Naive thymus-derived CD4-positive, alpha-beta T cell (primary cell): ENCODE data around the gene CCDC97. TPM values are rescaled to one million over a fixed set of nuclear protein-coding genes. Genes with fewer than 3 reads are reported as not detected.

Source experiments
- ATAC-seq: fragments of 150-1000 bp; cut with Tn5 transposase; 2 replicates; pipeline ENCODE4 v1.10.0; 2021; ENCODE audit warnings: mild to moderate bottlenecking, moderate library complexity
- CTCF ChIA-PET: fragments of 350-600 bp; sonication (Branson Sonifier 250); formaldehyde crosslinking; loops from one replicate; lab custom pipeline; 2021; ENCODE audit warnings: antibody characterized with exemption; lab: Charles Lee
- POLR2A ChIA-PET: fragments of 350-600 bp; sonication (Branson Sonifier 250); formaldehyde crosslinking; loops from one replicate; lab custom pipeline; 2021; ENCODE audit warnings: antibody characterized with exemption, inconsistent platforms; lab: Charles Lee
- DNase-seq, 9 donors: peaks; one replicate each; pipeline versions ENCODE4 v3.0.0 to v3.0.0-alpha.2; 2020 to 2022; ENCODE audit warnings: mixed read lengths in 1 of 9
- H3K27ac ChIP-seq: one replicate; pipeline ENCODE4 v1.7.0; 2013; ENCODE audit warnings: mild to moderate bottlenecking, low read depth, low read length, moderate library complexity
- H3K27me3 ChIP-seq, 2 donors: one replicate each; pipeline ENCODE4 v1.7.0; 2013; ENCODE audit warnings: low read length in 2 of 2, mild to moderate bottlenecking in 2 of 2, moderate library complexity in 2 of 2; ENCODE audit not compliant: control insufficient read depth in 2 of 2, insufficient read depth in 2 of 2
- H3K36me3 ChIP-seq, 3 experiments: 1 replicate in 2 of 3; 2 replicates in 1 of 3; pipeline ENCODE4 v1.7.0; 2013; ENCODE audit warnings: low read length in 3 of 3, mild to moderate bottlenecking in 3 of 3, moderate library complexity in 1 of 3; ENCODE audit not compliant: insufficient read depth in 3 of 3, control insufficient read depth in 2 of 3
- H3K4me1 ChIP-seq, 2 donors: one replicate each; pipeline ENCODE4 v1.7.0; 2013; ENCODE audit warnings: low read length in 2 of 2, mild to moderate bottlenecking in 2 of 2, moderate library complexity in 1 of 2; ENCODE audit not compliant: control insufficient read depth in 2 of 2, insufficient read depth in 2 of 2
- H3K4me3 ChIP-seq: 2 replicates; pipeline ENCODE4 v1.7.0; 2013; ENCODE audit warnings: mild to moderate bottlenecking, low read length
- H3K9me3 ChIP-seq, 3 experiments: 1 replicate in 2 of 3; 2 replicates in 1 of 3; pipeline ENCODE4 v1.7.0; 2013; ENCODE audit warnings: low read length in 3 of 3; ENCODE audit not compliant: control insufficient read depth in 2 of 3
- H3K27ac Mint-ChIP-seq, 9 donors: one replicate each; pipeline ENCODE4 v1.8.0; 2020 to 2022; ENCODE audit warnings: mixed read lengths in 9 of 9, mild to moderate bottlenecking in 8 of 9, moderate library complexity in 5 of 9, inconsistent platforms in 2 of 9
- H3K27me3 Mint-ChIP-seq, 5 donors: one replicate each; pipeline ENCODE4 v1.8.0; 2021 to 2022; ENCODE audit warnings: mixed read lengths in 5 of 5, mild to moderate bottlenecking in 1 of 5
- H3K36me3 Mint-ChIP-seq, 5 donors: one replicate each; pipeline ENCODE4 v1.8.0; 2020 to 2022; ENCODE audit warnings: mixed read lengths in 5 of 5, mild to moderate bottlenecking in 3 of 5, inconsistent platforms in 1 of 5
- H3K4me1 Mint-ChIP-seq, 7 donors: one replicate each; pipeline ENCODE4 v1.8.0; 2020 to 2022; ENCODE audit warnings: mixed read lengths in 7 of 7, mild to moderate bottlenecking in 3 of 7, inconsistent platforms in 1 of 7
- H3K4me3 Mint-ChIP-seq, 10 donors: one replicate each; pipeline ENCODE4 v1.8.0; 2020 to 2022; ENCODE audit warnings: mild to moderate bottlenecking in 10 of 10, mixed read lengths in 10 of 10, moderate library complexity in 6 of 10, inconsistent platforms in 2 of 10
- H3K9me3 Mint-ChIP-seq, 11 donors: one replicate each; pipeline ENCODE4 v1.8.0; 2020 to 2022; ENCODE audit warnings: mixed read lengths in 11 of 11, mild to moderate bottlenecking in 4 of 11, inconsistent platforms in 1 of 11, moderate library complexity in 1 of 11
- intact Hi-C, 2 donors: fragments of 100-400 bp; cut with micrococcal nuclease; formaldehyde crosslinking; loops; one replicate each; pipeline ENCODE4 v1.15.1; 2023
- polyA plus RNA-seq, 2 donors: library from polyadenylated mRNA; unstranded; fragments of 300-500 nt; fragmentation: Illumina TruSeq; gene quantifications; one replicate each; pipeline ENCODE4 v1.2.3, GENCODE V29; 2021
- total RNA-seq, 6 experiments: library from RNA in 5 of 6; stranded (reverse) in 5 of 6; gene quantifications; 1 replicate in 5 of 6; 2 replicates in 1 of 6; pipeline ENCODE4 v1.2.3 and lab custom pipeline; 2021 to 2026

Gene CCDC97
- total and polyA plus RNA-seq, 7 experiments from 2014 or later: 22.3 to 56.5 (median 44.6) TPM

DNA sequence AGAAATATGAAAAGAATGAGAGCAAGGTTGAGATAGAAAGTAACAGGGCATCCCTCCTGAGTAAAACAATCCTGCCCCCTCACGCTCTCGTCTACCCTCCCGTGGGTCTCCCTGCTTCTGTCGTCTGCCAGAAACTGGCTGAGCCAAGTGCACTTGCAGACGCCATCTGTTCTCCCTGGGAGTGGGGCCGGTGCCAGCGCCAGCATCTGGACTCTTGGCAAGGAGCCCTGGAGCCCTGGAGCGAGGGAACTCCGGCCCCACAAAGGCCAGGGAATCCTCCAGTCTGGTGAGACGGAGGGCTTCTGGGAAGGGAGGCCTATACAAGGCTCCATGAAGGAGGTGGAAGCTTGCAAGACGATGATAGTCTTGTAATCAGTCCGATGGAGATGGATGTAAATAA, 64.0 kb downstream of the CCDC97 start:
- Mint-ChIP-seq H3K4me1 (peaks cover 12 to 27% (median 19%) of the 10 kb centered on the region in 7 donors), H3K36me3 (peaks cover 0 to 2% (median 0%) of the 10 kb centered on the region in 5 donors), H3K9me3 (no peaks in the 10 kb centered on the region), H3K27ac (no peak overlapping the region), H3K27me3 (no peaks in the 10 kb centered on the region), H3K4me3 (no peak overlapping the region)
- ChIA-PET CTCF (interaction anchor here (0.5 kb wide), 1 partner anchor 1040 kb away, joined by 3 read pairs; no protein-coding TSS in a partner anchor), POLR2A (no interaction called here)
- DNase-seq (no peak), ATAC-seq (no peak)
- H3K4me3 ChIP-seq: no peak overlapping the region
- H3K27ac ChIP-seq: no peak overlapping the region
- no peaks in the 10 kb centered on the region for H3K36me3 ChIP-seq
- peaks cover 0 to 4% of the 10 kb centered on the region in 2 donors for H3K4me1 ChIP-seq
- intact Hi-C loops: no loop called here
- no peaks in the 10 kb centered on the region for H3K27me3 ChIP-seq
- no peaks in the 10 kb centered on the region for H3K9me3 ChIP-seq

Other genes starting within 250 kb of the CCDC97 start
- gene CYP2A13, start 221.7 kb upstream of the CCDC97 start, total RNA-seq: not detected
- gene CYP2A13, start 221.7 kb upstream of the CCDC97 start, polyA plus RNA-seq: not detected
- gene CYP2F1, start 195.7 kb upstream of the CCDC97 start, total RNA-seq: 1 to 10 TPM in 1 of 5 experiments, under 1 TPM in 2, not detected in 2; 0.32 to 1.1 (median 0.96) TPM
- not detected for gene CYP2F1, start 195.7 kb upstream of the CCDC97 start, polyA plus RNA-seq
- gene CYP2S1, start 117.0 kb upstream of the CCDC97 start, total RNA-seq: 1 to 10 TPM in 2 of 5 experiments, under 1 TPM in 3; 0.24 to 4.1 (median 0.74) TPM
- gene CYP2S1, start 117.0 kb upstream of the CCDC97 start, polyA plus RNA-seq: not detected
- gene AXL, start 90.9 kb upstream of the CCDC97 start, total RNA-seq: under 1 TPM in 4 of 5 experiments, not detected in 1; 0.12 to 0.54 (median 0.35) TPM
- gene AXL, start 90.9 kb upstream of the CCDC97 start, polyA plus RNA-seq: under 1 TPM; 0.16 to 0.19 TPM
- gene HNRNPUL1, start 45.8 kb upstream of the CCDC97 start, total RNA-seq: 100 to 1,000 TPM; 253 to 319 (median 280) TPM
- gene HNRNPUL1, start 45.8 kb upstream of the CCDC97 start, polyA plus RNA-seq: 10 to 100 TPM; 51.4 to 81.6 TPM
- gene TGFB1, start 43.8 kb downstream of the CCDC97 start, total RNA-seq: 100 to 1,000 TPM in 3 of 5 experiments, 10 to 100 TPM in 2; 91.2 to 322 (median 185) TPM
- gene TGFB1, start 43.8 kb downstream of the CCDC97 start, polyA plus RNA-seq: 10 to 100 TPM; 31.4 to 62.3 TPM
- gene B9D2, start 54.0 kb downstream of the CCDC97 start, total RNA-seq: 10 to 100 TPM; 11.6 to 38.9 (median 12.5) TPM
- 10 to 100 TPM; 18.0 to 20.5 TPM for gene B9D2, start 54.0 kb downstream of the CCDC97 start, polyA plus RNA-seq
- gene TMEM91, start 66.4 kb downstream of the CCDC97 start, total RNA-seq: 10 to 100 TPM in 4 of 5 experiments, 1 to 10 TPM in 1; 8.2 to 18.1 (median 16.0) TPM
- gene TMEM91, start 66.4 kb downstream of the CCDC97 start, polyA plus RNA-seq: 1 to 10 TPM; 5.2 to 8.6 TPM
- 10 to 100 TPM; 15.0 to 37.5 (median 20.6) TPM for gene EXOSC5, start 87.2 kb downstream of the CCDC97 start, total RNA-seq
- gene EXOSC5, start 87.2 kb downstream of the CCDC97 start, polyA plus RNA-seq: 10 to 100 TPM; 76.0 to 84.8 TPM
- gene BCKDHA, start 87.6 kb downstream of the CCDC97 start, total RNA-seq: 10 to 100 TPM; 19.4 to 25.0 (median 20.5) TPM
- gene BCKDHA, start 87.6 kb downstream of the CCDC97 start, polyA plus RNA-seq: 10 to 100 TPM; 45.1 to 55.9 TPM
- 1 to 10 TPM in 3 of 5 experiments, under 1 TPM in 2; 0.32 to 5.3 (median 1.1) TPM for gene B3GNT8, start 117.2 kb downstream of the CCDC97 start, total RNA-seq
- under 1 TPM; 0.19 to 0.37 TPM for gene B3GNT8, start 117.2 kb downstream of the CCDC97 start, polyA plus RNA-seq
- gene DMAC2, start 129.7 kb downstream of the CCDC97 start, total RNA-seq: 10 to 100 TPM; 22.2 to 44.4 (median 26.2) TPM
- gene DMAC2, start 129.7 kb downstream of the CCDC97 start, polyA plus RNA-seq: 10 to 100 TPM; 53.2 to 53.7 TPM
- gene ERICH4, start 133.0 kb downstream of the CCDC97 start, total RNA-seq: not detected
- gene ERICH4, start 133.0 kb downstream of the CCDC97 start, polyA plus RNA-seq: not detected